HepG2 (cell line): Measurements from ENCODE around the gene SLC39A8. TPM values are rescaled to one million over a fixed set of nuclear protein-coding genes. Genes with fewer than 3 reads are reported as not detected.
A peak's percentile ranks its signal among the peaks of the same experiment; 100 is the strongest.

Source experiments
- ATAC-seq: fragments of 200-7000 bp; cut with Tn5 transposase; 3 replicates; pipeline ENCODE4 v1.9.1; 2020; ENCODE audit warnings: mild to moderate bottlenecking, moderate library complexity
- BruUV-seq: library from RNA; stranded (reverse); fragments of 400-500 nt; replicated peaks from 2 replicates; lab custom pipeline; 2021; lab: Mats Ljungman, UMichigan
- CTCF ChIA-PET: fragments of 300-600 bp; formaldehyde crosslinking; extraction: SDS; loops from one replicate; lab custom pipeline; 2021; ENCODE audit warnings: low total read pairs, inconsistent platforms, low intra/inter-chr PET ratio; lab: Yijun Ruan, JAX
- POLR2A ChIA-PET: fragments of 350-600 bp; sonication (Branson Sonifier 250); formaldehyde crosslinking; loops from one replicate; lab custom pipeline; 2020; ENCODE audit warnings: antibody characterized with exemption, inconsistent platforms; lab: Yijun Ruan, JAX
- DNase-seq: peaks from one replicate; pipeline ENCODE4 v3.0.0-alpha.2; 2015; ENCODE audit warnings: low spot score
- FAIRE-seq: peaks from 3 replicates; lab custom pipeline; 2011; peaks lifted over from hg19 to GRCh38; lab: Jason Lieb, UNC
- H2AFZ ChIP-seq: one replicate; pipeline ENCODE4 v1.6.1; 2011; ENCODE audit warnings: low read length, inconsistent platforms
- H3K27ac ChIP-seq: fragments of 300-600 bp; 3 replicates; pipeline ENCODE4 v1.8.0; 2011; ENCODE audit warnings: mixed run types, mild to moderate bottlenecking, mixed read lengths, low read length, inconsistent platforms; ENCODE audit not compliant: insufficient read depth; ENCODE audit errors: extremely low read length
- H3K27me3 ChIP-seq, 2 experiments: fragments of 200-600 bp in 1 of 2; 2 replicates in 1 of 2; 3 replicates in 1 of 2; pipeline versions ENCODE4 v1.6.0 to v1.8.0; 2011; ENCODE audit warnings: low read length in 2 of 2, mild to moderate bottlenecking in 2 of 2, moderate library complexity in 2 of 2, inconsistent platforms in 1 of 2; ENCODE audit not compliant: insufficient read depth in 2 of 2, control insufficient read depth in 1 of 2
- H3K36me3 ChIP-seq, 2 experiments: fragments of 200-600 bp in 1 of 2; replicated peaks in 1 of 2; 2 replicates in 1 of 2; 3 replicates in 1 of 2; pipeline versions ENCODE4 v1.5.1 to v1.8.0; 2011; ENCODE audit warnings: low read length in 2 of 2, inconsistent platforms in 1 of 2; ENCODE audit not compliant: insufficient read depth in 2 of 2, control insufficient read depth in 1 of 2
- H3K4me1 ChIP-seq: 2 replicates; pipeline ENCODE4 v1.5.1; 2012; ENCODE audit warnings: low read length, inconsistent platforms; ENCODE audit not compliant: insufficient read depth
- H3K4me2 ChIP-seq: 2 replicates; pipeline ENCODE4 v1.6.0; 2011; ENCODE audit warnings: low read depth, low read length, inconsistent platforms
- H3K4me3 ChIP-seq, 3 experiments: fragments of 200-600 bp in 1 of 3; sonication (generic), shearing (Covaris generic) in 1 of 3; replicated peaks in 1 of 3; 2 replicates each; pipeline ENCODE4 v1.5.1; 2011 to 2016; ENCODE audit warnings: low read length in 3 of 3, inconsistent platforms in 2 of 3, low read depth in 2 of 3, mild to moderate bottlenecking in 2 of 3, control low read depth in 1 of 3, mixed read lengths in 1 of 3; ENCODE audit not compliant: insufficient read depth in 1 of 3
- H3K79me2 ChIP-seq: one replicate; pipeline ENCODE4 v1.6.1; 2011; ENCODE audit warnings: low read length, inconsistent platforms; ENCODE audit not compliant: insufficient read depth
- H3K9ac ChIP-seq: 2 replicates; pipeline ENCODE4 v1.6.0; 2011; ENCODE audit warnings: mild to moderate bottlenecking, low read depth, low read length, inconsistent platforms; ENCODE audit not compliant: insufficient read depth
- H3K9me3 ChIP-seq: 2 replicates; pipeline ENCODE4 v1.5.1; 2012; ENCODE audit warnings: mild to moderate bottlenecking, low read length
- H4K20me1 ChIP-seq: 2 replicates; pipeline ENCODE4 v1.6.0; 2011; ENCODE audit warnings: inconsistent platforms, mild to moderate bottlenecking, low read length, moderate library complexity; ENCODE audit not compliant: insufficient read depth
- ATF2 ChIP-seq: sonication (generic); formaldehyde crosslinking; IDR thresholded peaks from 2 replicates; pipeline ENCODE4 v1.4.0; 2020; ENCODE audit warnings: missing genetic modification reagents
- FOSL2 ChIP-seq: sonication (generic); formaldehyde crosslinking; IDR thresholded peaks from 2 replicates; pipeline ENCODE4 v1.4.0; 2020; ENCODE audit warnings: missing genetic modification reagents
- IKZF4 ChIP-seq: sonication (generic); formaldehyde crosslinking; IDR thresholded peaks from 2 replicates; pipeline ENCODE4 v1.5.1; 2020; ENCODE audit warnings: borderline replicate concordance, mild to moderate bottlenecking, low read depth, missing genetic modification reagents; ENCODE audit errors: not compliant biosample characterization
- MTA1 ChIP-seq: sonication (generic); formaldehyde crosslinking; IDR thresholded peaks from 2 replicates; pipeline ENCODE4 v1.4.0; 2020; ENCODE audit warnings: missing genetic modification reagents, mild to moderate bottlenecking, borderline replicate concordance
- PAXIP1 ChIP-seq: sonication (generic); formaldehyde crosslinking; conservative IDR thresholded peaks from 2 replicates; pipeline ENCODE4 v1.4.0; 2020; ENCODE audit warnings: mild to moderate bottlenecking, missing genetic modification reagents, moderate library complexity
- RFXAP ChIP-seq: sonication (generic); formaldehyde crosslinking; IDR thresholded peaks from 2 replicates; pipeline ENCODE4 v1.4.0; 2020; ENCODE audit warnings: missing genetic modification reagents, borderline replicate concordance
- ZBTB7A ChIP-seq: sonication (generic); formaldehyde crosslinking; IDR thresholded peaks from 2 replicates; pipeline ENCODE4 v1.8.0; 2022; ENCODE audit warnings: mild to moderate bottlenecking, missing genetic modification reagents
- ZFP91 ChIP-seq: sonication (generic); formaldehyde crosslinking; IDR thresholded peaks from 2 replicates; pipeline ENCODE4 v1.9.0; 2022; ENCODE audit warnings: missing genetic modification reagents, mild to moderate bottlenecking, borderline replicate concordance
- ZNF589 ChIP-seq: sonication (generic); formaldehyde crosslinking; conservative IDR thresholded peaks from 2 replicates; pipeline ENCODE4 v1.8.0; 2022; ENCODE audit warnings: mild to moderate bottlenecking, moderate library complexity, missing genetic modification reagents
- WGBS: methylation state at CpG from one replicate; pipeline ENCODE4 v1.1.6; 2017; ENCODE audit warnings: low lambda C conversion rate; 5-methylcytosine and 5-hydroxymethylcytosine counted together
- in situ Hi-C: cut with HindIII; loops from 2 replicates; pipeline ENCODE4 v1.10.0; 2017; ENCODE audit warnings: low pct_unique_long_range_greater_than_20kb; ENCODE audit not compliant: extremely low pct_ligation_motif_present
- intact Hi-C: fragments of 100-400 bp; cut with micrococcal nuclease; formaldehyde crosslinking; loops from one replicate; pipeline ENCODE4 v1.10.0; 2022; ENCODE audit not compliant: unreplicated experiment
- polyA plus RNA-seq, 8 experiments: library from polyadenylated mRNA; depleted of rRNA in 3 of 8; stranded (reverse) in 7 of 8; unstranded in 1 of 8; fragments of >200 nt; fragmentation: Illumina TruSeq in 4 of 8; extraction: Trizol in 4 of 8; gene quantifications; 2 replicates each; pipeline versions ENCODE4 v1.2.1 to v1.2.3, GENCODE V29; 2011 to 2016; ENCODE audit warnings: low read depth in 4 of 8, missing spikeins in 1 of 8, mixed read lengths in 1 of 8; ENCODE audit not compliant: insufficient read depth in 1 of 8
- total RNA-seq, 5 experiments: library from RNA; depleted of rRNA; stranded (reverse); fragments of >200 nt; fragmentation: Illumina TruSeq; extraction: Trizol; gene quantifications; 2 replicates each; pipeline ENCODE4 v1.2.3, GENCODE V29; 2016; ENCODE audit warnings: low read depth in 1 of 5

SLC39A8 gene
- total and polyA plus RNA-seq, 2 of the 13 experiments (the other 11 are each of a cell fraction or from before 2014, with no cell fraction given), result 0.22 to 0.38 TPM

- ATAC-seq, result no peak
- no TSS peak for BruUV-seq
- H3K27me3 ChIP-seq, result no peaks in the 10 kb centered on the region
- TF ChIP-seq RFXAP (CRISPR knock-in tag), result no peak
- peak; percentile 27; the same call in 1 of the 2 replicates for TF ChIP-seq FOSL2
- TF ChIP-seq ZNF589 (CRISPR knock-in tag), result no peak
- TF ChIP-seq MTA1, result no peak
- TF ChIP-seq, all 625 proteins: peak for 1
- no peaks in the 10 kb centered on the region for H3K9me3 ChIP-seq
- in situ Hi-C loops, result no loop called here
- no peaks in the 10 kb centered on the region for H3K79me2 ChIP-seq
- DNase-seq, result no peak
- H3K9ac ChIP-seq, result no peak overlapping the region
- H3K27ac ChIP-seq, result no peak overlapping the region
- POLR2A ChIA-PET, result no interaction called here
- intact Hi-C loops, result no loop called here
- CTCF ChIA-PET, result no interaction called here
- 40% methylated on average over 3 of the region's 3 CpGs for WGBS
- no peaks in the 10 kb centered on the region for H4K20me1 ChIP-seq
- no peak overlapping the region for H3K4me3 ChIP-seq
- FAIRE-seq, result no peak
- no peaks in the 10 kb centered on the region for H3K36me3 ChIP-seq
- H3K4me2 ChIP-seq, result no peak overlapping the region
- H3K4me1 ChIP-seq, result no peaks in the 10 kb centered on the region
- no peak overlapping the region for H2AFZ ChIP-seq
These were observed 18.3 kb downstream of the SLC39A8 start for GRCh38 chr4:102326951-102327350.

GRCh38 chr4:102324730-102325129 lies 20.6 kb downstream of the SLC39A8 start:
- Histone ChIP-seq H3K4me3 (no peak overlapping the region), H3K27me3 (no peaks in the 10 kb centered on the region), H3K9me3 (no peaks in the 10 kb centered on the region), H3K9ac (no peak overlapping the region), H3K79me2 (no peaks in the 10 kb centered on the region), H3K27ac (no peak overlapping the region), H4K20me1 (no peaks in the 10 kb centered on the region), H2AFZ (no peak overlapping the region), H3K36me3 (no peaks in the 10 kb centered on the region), H3K4me2 (no peak overlapping the region), H3K4me1 (no peaks in the 10 kb centered on the region)
- no TSS peak for BruUV-seq
- DNase-seq (no peak), ATAC-seq (no peak), FAIRE-seq (no peak)
- ChIA-PET CTCF (no interaction called here), POLR2A (no interaction called here)
- 31% methylated on average over 3 of the region's 3 CpGs for WGBS
- in situ Hi-C loops (no loop called here), intact Hi-C loops (no loop called here)
- no peak for TF ChIP-seq PAXIP1
- no peak for TF ChIP-seq ZBTB7A (CRISPR knock-in tag)
- no peak for TF ChIP-seq IKZF4 (CRISPR knock-in tag)
- TF ChIP-seq ZFP91, result no peak
- no peak for TF ChIP-seq ATF2 (CRISPR knock-in tag)
